Spleen (tissue), 7 donors: Measurements from ENCODE around the gene CUBN.

Experiments used
- CTCF ChIP-seq, 11 experiments: fragments of 200-600 bp in 7 of 11; fragments of 450-650 bp in 4 of 11; sonication (generic) in 4 of 11; IDR thresholded peaks in 8 of 11; conservative IDR thresholded peaks in 3 of 11; 1 replicate in 7 of 11; 2 replicates in 4 of 11; pipeline versions ENCODE4 v1.4.0 to v1.8.0; 2016 to 2021; ENCODE audit warnings: antibody characterized with exemption in 11 of 11, inconsistent platforms in 4 of 11, mild to moderate bottlenecking in 1 of 11
- POLR2A ChIP-seq, 3 donors: fragments of 450-650 bp; IDR thresholded peaks; one replicate each; pipeline ENCODE4 v1.5.1; 2017; ENCODE audit warnings: antibody characterized with exemption in 3 of 3, mild to moderate bottlenecking in 1 of 3
- POLR2AphosphoS5 ChIP-seq, 3 donors: sonication (generic); formaldehyde crosslinking; IDR thresholded peaks; one replicate each; pipeline ENCODE4 v1.5.1; 2017; ENCODE audit warnings: antibody characterized with exemption in 3 of 3
- donor health status: DM: no; HTN: no; CAD: no; lungs with moderate emphysema.
- donor health status: DM: no; HTN: no; CAD: no.
- donor health status: DM: no; HTN: no; CAD: no.

GRCh38 chr10:17053061-17053460, 76.5 kb downstream of the CUBN start:
- TF ChIP-seq CTCF (IDR thresholded peaks at IDR 0.05 in 8 of 11, conservative IDR thresholded peaks at IDR 0.05 in 3 of 11) (no peak), POLR2A (IDR thresholded peaks at IDR 0.05) (no peak), POLR2AphosphoS5 (IDR thresholded peaks at IDR 0.05) (no peak)
